Panc1 (cell line): ENCODE data around the gene PRIMPOL.

ENCODE experiments used
- CTCF ChIP-seq: fragments of 450-650 bp; IDR thresholded peaks from 2 replicates; pipeline ENCODE4 v1.5.1; 2017; ENCODE audit warnings: mild to moderate bottlenecking
- POLR2AphosphoS5 ChIP-seq: IDR thresholded peaks from 2 replicates; pipeline ENCODE4 v1.6.1; 2012; ENCODE audit warnings: mild to moderate bottlenecking, low read depth, low read length, moderate library complexity

DNA sequence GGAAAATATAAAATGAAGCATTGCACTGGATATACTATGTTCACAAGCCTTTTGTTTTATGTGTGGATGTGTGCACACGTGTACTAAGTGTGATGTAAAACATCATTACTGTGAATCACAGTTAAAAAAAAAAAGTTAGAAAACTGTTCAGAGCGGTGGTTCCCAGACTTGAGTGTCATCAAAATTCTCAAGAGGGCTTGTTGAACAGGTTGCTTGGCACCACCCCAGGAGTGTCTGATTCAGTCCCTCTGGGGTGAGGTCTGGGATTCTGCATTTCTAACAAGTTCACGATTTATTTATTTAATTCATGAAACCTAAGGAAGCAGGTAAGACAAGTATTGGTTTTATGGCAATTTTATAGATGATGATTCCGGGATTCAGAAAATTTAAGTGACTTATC lies 82.6 kb downstream of the PRIMPOL start:
- no peak for TF ChIP-seq CTCF
- TF ChIP-seq POLR2AphosphoS5: no peak
